Neural progenitor cell (in vitro differentiated cells): Measurements from ENCODE around the gene MOAP1. TPM values are rescaled to one million over a fixed set of nuclear protein-coding genes. Genes with fewer than 3 reads are reported as not detected.
A peak's percentile ranks its signal among the peaks of the same experiment; 100 is the strongest.

Source experiments
- DNase-seq: peaks from one replicate; pipeline ENCODE4 v3.0.0-alpha.2; 2016; ENCODE audit warnings: low spot score
- H2AFZ ChIP-seq: fragments of 200-600 bp; sonication (generic); replicated peaks from 2 replicates; pipeline ENCODE4 v1.6.1; 2016; ENCODE audit warnings: antibody characterized with exemption
- H3F3A ChIP-seq: fragments of 200-600 bp; sonication (generic); 2 replicates; pipeline ENCODE4 v1.6.1; 2016; ENCODE audit warnings: antibody characterized with exemption, low read depth
- H3K27ac ChIP-seq: fragments of 200-600 bp; sonication (generic); 2 replicates; pipeline ENCODE4 v1.5.1; 2016; ENCODE audit warnings: mild to moderate bottlenecking
- H3K27me3 ChIP-seq: fragments of 200-600 bp; sonication (generic); 2 replicates; pipeline ENCODE4 v1.6.1; 2016; ENCODE audit warnings: mild to moderate bottlenecking, moderate library complexity
- H3K36me3 ChIP-seq: fragments of 200-600 bp; sonication (generic); 2 replicates; pipeline ENCODE4 v1.5.1; 2016
- H3K4me1 ChIP-seq: fragments of 200-600 bp; sonication (generic); 2 replicates; pipeline ENCODE4 v1.6.1; 2016; ENCODE audit warnings: mixed run types
- H3K4me2 ChIP-seq: fragments of 200-600 bp; sonication (generic); 2 replicates; pipeline ENCODE4 v1.6.1; 2016
- H3K4me3 ChIP-seq: fragments of 200-600 bp; sonication (generic); 2 replicates; pipeline ENCODE4 v1.5.1; 2016
- H3K79me2 ChIP-seq: fragments of 200-600 bp; sonication (generic); 2 replicates; pipeline ENCODE4 v1.6.1; 2016; ENCODE audit warnings: low read depth
- H3K9ac ChIP-seq: fragments of 200-600 bp; sonication (generic); 2 replicates; pipeline ENCODE4 v1.6.1; 2016
- H3K9me3 ChIP-seq: fragments of 200-600 bp; sonication (generic); 2 replicates; pipeline ENCODE4 v1.5.1; 2016; ENCODE audit warnings: low read depth
- H4K20me1 ChIP-seq: fragments of 200-600 bp; sonication (generic); 2 replicates; pipeline ENCODE4 v1.6.1; 2016; ENCODE audit warnings: low read depth
- H3K27ac Mint-ChIP-seq: 3 replicates; pipeline ENCODE4 v1.8.0; 2021; ENCODE audit warnings: mixed read lengths
- H3K27me3 Mint-ChIP-seq: 2 replicates; pipeline ENCODE4 v1.8.0; 2022; ENCODE audit warnings: low read depth, mild to moderate bottlenecking, inconsistent platforms, moderate library complexity, mixed read lengths; ENCODE audit not compliant: insufficient read depth
- H3K36me3 Mint-ChIP-seq: 3 replicates; pipeline ENCODE4 v1.8.0; 2021; ENCODE audit warnings: mixed read lengths
- H3K4me1 Mint-ChIP-seq: 3 replicates; pipeline ENCODE4 v1.8.0; 2021; ENCODE audit warnings: mixed read lengths
- H3K4me3 Mint-ChIP-seq: 3 replicates; pipeline ENCODE4 v1.8.0; 2021; ENCODE audit warnings: mild to moderate bottlenecking, moderate library complexity, mixed read lengths
- H3K9me3 Mint-ChIP-seq: 3 replicates; pipeline ENCODE4 v1.8.0; 2020; ENCODE audit warnings: mixed read lengths
- EZH2 ChIP-seq: fragments of 200-600 bp; sonication (generic); IDR thresholded peaks from 2 replicates; pipeline ENCODE4 v1.6.1; 2017; ENCODE audit warnings: antibody characterized with exemption, mild to moderate bottlenecking, moderate library complexity
- EZH2phosphoT487 ChIP-seq: fragments of 200-600 bp; sonication (generic); IDR thresholded peaks from 2 replicates; pipeline ENCODE4 v1.6.1; 2017; ENCODE audit warnings: antibody characterized with exemption
- total RNA-seq: library from RNA; depleted of rRNA; stranded (reverse); fragments of >200 nt; gene quantifications from 2 replicates; pipeline ENCODE4 v1.2.3, GENCODE V29; 2015; ENCODE audit warnings: low replicate concordance
- TF ChIP-seq, protein P1 (sequence below): fragments of 200-600 bp; sonication (generic); IDR thresholded peaks from 2 replicates; pipeline ENCODE4 v1.5.1; 2017; ENCODE audit warnings: antibody characterized with exemption, mild to moderate bottlenecking

MOAP1 gene
- total RNA-seq, 1 donor from 2014 or later = 34.6 TPM

DNA sequence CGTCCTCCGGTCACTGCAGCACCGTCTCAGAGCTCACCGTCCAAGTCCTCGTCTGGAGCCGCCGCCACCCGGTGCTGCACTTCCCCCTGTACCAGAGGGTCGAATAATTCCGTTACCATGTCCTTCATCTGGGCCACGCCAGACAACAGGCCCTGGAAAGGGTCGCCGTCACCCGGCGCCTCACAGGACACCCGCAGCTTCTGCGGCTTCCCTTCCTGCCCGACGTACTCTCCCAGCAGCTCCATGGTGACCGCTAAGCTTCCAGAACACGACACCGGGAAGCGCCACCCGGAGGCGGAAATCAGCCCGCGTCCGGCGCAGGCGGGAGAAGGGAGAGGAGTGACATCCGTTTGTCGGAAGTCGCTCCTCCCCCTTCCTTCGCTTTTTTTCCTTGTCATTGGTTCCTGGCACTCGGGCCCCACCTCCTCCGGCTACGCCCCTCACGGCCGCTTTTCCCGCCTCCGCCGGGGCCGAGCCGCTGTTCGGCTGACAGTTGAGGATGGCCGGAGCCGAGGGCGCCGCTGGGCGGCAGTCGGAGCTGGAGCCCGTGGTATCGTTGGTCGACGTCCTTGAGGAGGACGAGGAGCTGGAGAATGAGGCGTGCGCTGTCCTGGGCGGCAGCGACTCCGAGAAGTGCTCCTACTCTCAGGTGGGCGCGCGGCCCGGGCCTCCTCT, 22.2 kb upstream of the MOAP1 start, which contains the start of the genes GON7 and UBR7:
GON7 (minus strand) TSS at position 273 of the 675 bp plus-strand sequence; CDS start at position 245, 28 bp downstream.
UBR7 (plus strand) TSS at position 464 of the 675 bp plus-strand sequence; CDS start at position 500, 36 bp downstream.
- Histone ChIP-seq H4K20me1 (no peaks in the 10 kb centered on the region), H3K36me3 (no peaks in the 10 kb centered on the region), H3K4me2 (peak within 1 kb of the TSS; percentile 87), H3K4me1 (peaks cover 11% of the 10 kb centered on the region), H3K27me3 (no peaks in the 10 kb centered on the region), H3K9ac (peak within 1 kb of the TSS; percentile 57), H3K79me2 (peaks cover 65% of the 10 kb centered on the region), H2AFZ (peak within 1 kb of the TSS; percentile 80), H3K9me3 (no peaks in the 10 kb centered on the region), H3K4me3 (peak within 1 kb of the TSS; percentile 72), H3F3A (peaks cover 15% of the 10 kb centered on the region), H3K27ac (peak within 1 kb of the TSS; percentile 26)
- H3K27ac Mint-ChIP-seq = peak within 1 kb of the TSS; percentile 96
- TF ChIP-seq EZH2 = no peak
- TF ChIP-seq, protein P1, sequence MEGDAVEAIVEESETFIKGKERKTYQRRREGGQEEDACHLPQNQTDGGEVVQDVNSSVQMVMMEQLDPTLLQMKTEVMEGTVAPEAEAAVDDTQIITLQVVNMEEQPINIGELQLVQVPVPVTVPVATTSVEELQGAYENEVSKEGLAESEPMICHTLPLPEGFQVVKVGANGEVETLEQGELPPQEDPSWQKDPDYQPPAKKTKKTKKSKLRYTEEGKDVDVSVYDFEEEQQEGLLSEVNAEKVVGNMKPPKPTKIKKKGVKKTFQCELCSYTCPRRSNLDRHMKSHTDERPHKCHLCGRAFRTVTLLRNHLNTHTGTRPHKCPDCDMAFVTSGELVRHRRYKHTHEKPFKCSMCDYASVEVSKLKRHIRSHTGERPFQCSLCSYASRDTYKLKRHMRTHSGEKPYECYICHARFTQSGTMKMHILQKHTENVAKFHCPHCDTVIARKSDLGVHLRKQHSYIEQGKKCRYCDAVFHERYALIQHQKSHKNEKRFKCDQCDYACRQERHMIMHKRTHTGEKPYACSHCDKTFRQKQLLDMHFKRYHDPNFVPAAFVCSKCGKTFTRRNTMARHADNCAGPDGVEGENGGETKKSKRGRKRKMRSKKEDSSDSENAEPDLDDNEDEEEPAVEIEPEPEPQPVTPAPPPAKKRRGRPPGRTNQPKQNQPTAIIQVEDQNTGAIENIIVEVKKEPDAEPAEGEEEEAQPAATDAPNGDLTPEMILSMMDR = peak; percentile 27
- peaks cover 4% of the 10 kb centered on the region for H3K36me3 Mint-ChIP-seq
- H3K4me1 Mint-ChIP-seq = peaks cover 29% of the 10 kb centered on the region
- peak; percentile 98 for DNase-seq
- peak within 1 kb of the TSS; percentile 88 for H3K4me3 Mint-ChIP-seq
- peaks cover 2% of the 10 kb centered on the region for H3K27me3 Mint-ChIP-seq
- H3K9me3 Mint-ChIP-seq = no peaks in the 10 kb centered on the region

DNA sequence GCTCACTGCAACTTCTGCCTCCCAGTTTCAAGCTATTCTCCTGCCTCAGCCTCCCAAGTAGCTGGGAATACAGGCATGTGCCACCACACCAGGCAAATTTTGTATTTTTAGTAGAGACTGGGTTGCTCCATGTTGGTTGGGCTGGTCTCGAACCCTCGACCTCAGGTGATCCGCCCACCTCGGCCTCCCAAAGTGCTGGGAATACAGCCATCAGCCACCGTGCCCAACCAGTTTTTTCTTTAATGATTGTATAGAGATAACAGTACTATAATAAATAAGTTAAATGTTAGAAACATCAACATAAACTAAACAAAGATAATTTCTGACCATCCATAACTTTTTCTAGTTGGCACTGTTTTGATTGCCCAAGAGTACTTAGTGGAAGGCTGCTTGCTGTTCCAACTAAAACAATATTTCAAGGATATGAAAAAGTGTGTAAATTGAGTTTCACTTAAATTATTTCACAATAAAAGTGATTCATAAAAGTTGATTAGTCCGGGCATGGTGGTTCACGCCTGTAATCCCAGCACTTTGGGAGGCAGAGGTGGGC, 16.5 kb upstream of the MOAP1 start:
- Mint-ChIP-seq H3K9me3 (no peaks in the 10 kb centered on the region), H3K4me3 (no peak overlapping the region), H3K27me3 (peaks cover 2% of the 10 kb centered on the region), H3K36me3 (no peaks in the 10 kb centered on the region), H3K27ac (no peak overlapping the region), H3K4me1 (peaks cover 7% of the 10 kb centered on the region)
- Histone ChIP-seq H3K9me3 (no peaks in the 10 kb centered on the region), H2AFZ (no peak overlapping the region), H3K4me2 (no peak overlapping the region), H3K36me3 (no peaks in the 10 kb centered on the region), H3K27me3 (no peaks in the 10 kb centered on the region), H3F3A (peaks cover under 1% of the 10 kb centered on the region), H3K79me2 (peaks cover 32% of the 10 kb centered on the region), H3K4me3 (no peak overlapping the region), H3K27ac (no peak overlapping the region), H4K20me1 (no peaks in the 10 kb centered on the region), H3K4me1 (no peaks in the 10 kb centered on the region), H3K9ac (no peak overlapping the region)
- DNase-seq = no peak
- TF ChIP-seq EZH2 = no peak
- no peak for TF ChIP-seq EZH2phosphoT487
- TF ChIP-seq, protein P1 = no peak

DNA sequence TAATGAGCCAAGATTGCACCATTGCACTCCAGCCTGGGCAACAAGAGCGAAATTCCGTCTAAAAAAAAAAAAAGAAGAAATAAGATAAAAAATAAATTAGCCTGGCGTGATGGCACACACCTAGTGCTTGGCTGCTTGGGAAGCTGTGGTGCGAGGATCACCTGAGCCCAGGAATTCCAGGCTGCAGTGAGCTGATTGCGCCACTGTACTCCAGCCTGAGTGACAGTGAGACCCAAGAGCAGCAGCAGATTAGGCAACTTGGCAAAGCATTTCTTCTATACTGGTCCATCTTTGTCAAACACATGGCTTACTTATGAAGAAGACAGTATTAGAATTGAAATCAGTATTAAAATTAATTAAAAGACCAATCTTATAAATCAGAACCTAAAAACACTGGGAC, 15.9 kb upstream of the MOAP1 start:
- Mint-ChIP-seq H3K4me3 (no peak overlapping the region), H3K27me3 (peaks cover 2% of the 10 kb centered on the region), H3K36me3 (no peaks in the 10 kb centered on the region), H3K9me3 (no peaks in the 10 kb centered on the region), H3K4me1 (peaks cover under 1% of the 10 kb centered on the region), H3K27ac (no peak overlapping the region)
- H3K4me1 ChIP-seq = no peaks in the 10 kb centered on the region
- no peaks in the 10 kb centered on the region for H3K9me3 ChIP-seq
- H3K4me3 ChIP-seq = no peak overlapping the region
- no peak overlapping the region for H3K4me2 ChIP-seq
- no peaks in the 10 kb centered on the region for H3K27me3 ChIP-seq
- no peak overlapping the region for H3K27ac ChIP-seq
- no peak for TF ChIP-seq EZH2
- TF ChIP-seq EZH2phosphoT487 = no peak
- TF ChIP-seq, protein P1 = no peak
- no peak overlapping the region for H3K9ac ChIP-seq
- H4K20me1 ChIP-seq = no peaks in the 10 kb centered on the region
- peaks cover 26% of the 10 kb centered on the region for H3K79me2 ChIP-seq
- H3F3A ChIP-seq = no peaks in the 10 kb centered on the region
- no peak overlapping the region for H2AFZ ChIP-seq
- H3K36me3 ChIP-seq = no peaks in the 10 kb centered on the region
- no peak for DNase-seq
